NB4 (cell line): ENCODE measurements around the gene SEMA3B.

Experiments used
- CTCF ChIP-seq: IDR thresholded peaks from one replicate; pipeline ENCODE4 v1.5.1; 2012; ENCODE audit warnings: low read depth, low read length
- POLR2A ChIP-seq: IDR thresholded peaks from 2 replicates; pipeline ENCODE4 v1.6.1; 2011; ENCODE audit warnings: mild to moderate bottlenecking; ENCODE audit not compliant: insufficient read length; ENCODE audit errors: extremely low read depth

DNA sequence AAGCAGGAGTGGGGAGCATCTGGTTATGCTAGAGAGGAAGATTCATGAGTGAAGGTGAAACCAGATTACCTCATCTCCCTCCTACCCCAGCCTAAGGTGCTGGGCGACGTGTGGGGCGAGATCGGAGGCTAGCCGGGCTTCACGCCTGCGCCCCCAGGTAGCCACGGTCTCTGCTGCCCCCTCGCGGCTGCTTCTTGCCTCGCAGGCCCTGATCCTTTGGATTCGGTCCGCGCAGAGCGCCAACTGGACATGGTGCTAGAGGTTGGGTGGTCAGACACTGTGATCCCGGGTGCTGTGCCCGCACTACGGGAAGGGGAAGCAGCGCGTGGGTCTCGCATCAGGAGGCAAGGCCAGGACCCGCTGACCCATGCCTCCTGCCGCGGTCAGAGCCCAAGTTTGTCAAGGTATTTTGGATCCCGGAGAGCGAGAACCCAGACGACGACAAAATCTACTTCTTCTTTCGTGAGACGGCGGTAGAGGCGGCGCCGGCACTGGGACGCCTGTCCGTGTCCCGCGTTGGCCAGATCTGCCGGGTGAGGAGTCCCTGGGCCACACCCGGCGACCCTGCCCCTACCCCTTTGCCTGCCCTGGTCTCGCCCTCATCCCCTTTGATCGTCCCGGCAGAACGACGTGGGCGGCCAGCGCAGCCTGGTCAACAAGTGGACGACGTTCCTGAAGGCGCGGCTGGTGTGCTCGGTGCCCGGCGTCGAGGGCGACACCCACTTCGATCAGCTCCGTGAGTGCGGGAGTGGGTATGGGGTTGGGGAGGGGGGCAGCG, 4.2 kb downstream of the SEMA3B start:
- TF ChIP-seq CTCF (peak; percentile 74), POLR2A (no peak)
